ENCODE data around the gene PDRG1.

PDRG1 gene

GRCh38 chr20:31951530-31952453 lies at the start of gene PDRG1:
Gene PDRG1 (minus strand): TSS chr20:31952046. CDS start chr20:31951961, 85 bp downstream.
- DNase-seq (ENCODE audit: low read depth in 2 of 2), result peak; percentile 98

GRCh38 chr20:31998246-31998645 lies 46.4 kb upstream of the PDRG1 start:
- DNase-seq (ENCODE audit: low read depth in 2 of 2), result no peak

DNA sequence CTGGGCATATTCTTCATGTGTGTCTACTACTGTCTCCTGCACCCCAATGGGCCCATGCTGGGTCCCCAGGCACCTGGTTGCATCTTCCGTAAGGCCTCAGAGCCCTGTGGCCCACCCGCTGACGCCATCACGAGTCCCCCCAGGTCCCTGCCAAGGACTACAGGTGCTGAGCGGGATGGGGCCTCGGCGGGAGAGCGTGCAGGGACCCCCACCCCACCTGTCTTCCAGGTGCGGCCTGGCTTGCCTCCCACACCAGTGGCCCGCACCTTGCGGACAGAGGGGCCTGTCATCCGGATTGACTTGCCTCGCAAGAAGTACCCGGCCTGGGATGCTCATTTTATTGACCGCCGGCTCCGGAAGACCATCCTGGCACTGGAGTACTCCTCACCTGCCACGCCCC lies 45.1 kb upstream of the PDRG1 start:
- no peak for DNase-seq (ENCODE audit: low read depth in 2 of 2)

DNA sequence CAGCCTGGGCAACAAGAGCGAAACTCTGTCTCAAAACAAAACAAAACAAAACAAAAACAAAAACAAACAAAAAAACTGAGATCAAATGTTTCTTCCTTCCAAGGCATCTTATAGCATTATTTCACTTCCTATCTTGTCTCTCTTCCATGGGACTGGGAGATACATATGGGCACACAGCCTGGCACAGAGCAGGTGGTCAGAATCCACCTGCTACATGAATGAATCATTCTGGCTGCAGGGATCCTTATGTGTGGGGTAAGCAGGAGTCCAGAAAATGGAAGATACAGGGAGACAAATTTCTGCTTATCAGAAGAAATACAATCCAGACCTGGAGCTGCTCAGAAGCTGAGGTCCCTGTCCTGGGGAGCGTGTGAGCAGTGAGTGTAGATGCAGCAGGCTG lies 40.2 kb upstream of the PDRG1 start:
- DNase-seq (ENCODE audit: low read depth in 2 of 2), result no peak

- no peak for DNase-seq (ENCODE audit: low read depth in 2 of 2)
Observed at GRCh38 chr20:31991339-31991705, 39.5 kb upstream of the PDRG1 start.

- DNase-seq (ENCODE audit: low read depth in 2 of 2), result no peak
Observed at GRCh38 chr20:31990641-31991338, 38.9 kb upstream of the PDRG1 start.

GRCh38 chr20:31989030-31989645 lies 37.3 kb upstream of the PDRG1 start:
- no peak for DNase-seq (ENCODE audit: low read depth in 2 of 2)

- DNase-seq (ENCODE audit: low read depth in 2 of 2), result no peak
Observed at GRCh38 chr20:31988430-31989015, 36.7 kb upstream of the PDRG1 start.

DNA sequence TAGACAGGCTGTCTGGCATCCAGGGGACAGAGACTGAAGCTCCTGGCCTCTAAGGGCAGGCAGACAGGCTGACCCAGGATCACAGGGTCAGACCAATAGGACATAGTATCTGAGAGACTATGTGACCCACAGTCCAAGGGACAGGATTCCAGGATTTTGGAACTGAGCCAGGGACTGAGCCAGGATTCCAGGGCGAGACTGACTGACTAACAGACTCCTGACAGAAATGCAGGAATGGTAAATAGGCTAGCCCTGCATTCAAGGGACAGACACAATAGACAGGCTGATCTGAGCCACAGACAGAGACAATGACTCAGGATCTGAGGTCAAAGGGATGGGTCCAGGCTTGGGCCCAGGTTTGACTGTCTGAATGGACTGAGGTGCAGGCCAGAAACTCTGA lies 35.9 kb upstream of the PDRG1 start:
- DNase-seq (ENCODE audit: low read depth in 2 of 2), result no peak

GRCh38 chr20:31984981-31985471 lies 33.2 kb upstream of the PDRG1 start:
- no peak for DNase-seq (ENCODE audit: low read depth in 2 of 2)

- no peak for DNase-seq (ENCODE audit: low read depth in 2 of 2)
Observed at GRCh38 chr20:31981784-31982183, 29.9 kb upstream of the PDRG1 start.

DNA sequence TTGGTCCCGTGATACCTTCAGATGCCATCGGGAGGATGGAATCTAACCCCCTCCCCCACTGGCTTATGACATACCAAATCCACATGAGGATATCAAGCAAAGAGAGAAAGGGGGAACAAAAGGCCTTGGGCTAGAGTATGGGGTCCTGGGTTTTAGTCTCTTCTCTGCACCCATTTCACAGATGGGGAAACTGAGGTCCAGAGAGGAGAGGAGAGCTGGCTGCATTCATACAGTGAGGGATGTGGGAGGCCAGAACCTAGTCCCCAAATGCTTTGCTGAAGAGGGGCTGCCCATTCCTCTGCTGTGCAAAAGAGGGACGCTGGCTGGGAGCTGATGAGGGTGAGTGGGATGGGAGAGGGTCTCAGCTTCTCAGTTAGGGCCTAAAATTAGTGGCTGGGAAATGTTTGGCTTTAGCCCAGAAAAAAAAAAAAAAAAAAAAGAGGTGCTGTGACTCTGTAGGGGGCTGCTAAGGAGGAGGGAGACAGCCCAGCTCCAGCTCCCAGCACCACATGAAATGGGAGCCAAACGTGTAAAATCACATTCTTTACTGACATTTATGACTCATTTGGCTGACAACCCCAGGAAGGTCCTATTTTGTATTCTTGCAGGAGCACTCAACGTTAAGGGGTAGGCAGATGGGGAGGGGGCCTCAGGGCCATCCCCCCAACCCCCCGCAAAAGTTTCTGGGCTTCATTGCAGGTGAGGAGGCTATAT lies 28.0 kb upstream of the PDRG1 start:
- DNase-seq (ENCODE audit: low read depth in 2 of 2), result no peak

- no peak for DNase-seq (ENCODE audit: low read depth in 2 of 2)
Observed at GRCh38 chr20:31977080-31977479, 25.2 kb upstream of the PDRG1 start.

DNA sequence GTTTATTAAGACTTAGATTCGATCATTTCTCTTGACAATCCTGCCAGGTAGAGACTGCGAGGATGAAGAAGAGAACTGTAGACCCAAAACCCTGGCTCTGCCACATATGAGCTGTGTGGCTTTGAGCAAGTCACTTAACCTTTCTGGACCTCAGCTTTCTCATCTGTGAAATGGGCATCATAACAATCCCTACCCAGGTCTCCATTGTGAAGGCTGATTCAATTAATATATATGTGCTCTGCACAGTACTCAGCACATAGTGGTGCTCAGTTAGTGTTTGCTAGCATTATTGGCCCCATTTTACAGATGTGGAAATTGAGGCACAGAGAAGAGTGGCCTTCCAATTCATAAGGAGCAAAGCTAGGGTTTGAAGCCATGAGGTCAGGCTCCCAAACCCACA lies 24.0 kb upstream of the PDRG1 start:
- no peak for DNase-seq (ENCODE audit: low read depth in 2 of 2)

DNA sequence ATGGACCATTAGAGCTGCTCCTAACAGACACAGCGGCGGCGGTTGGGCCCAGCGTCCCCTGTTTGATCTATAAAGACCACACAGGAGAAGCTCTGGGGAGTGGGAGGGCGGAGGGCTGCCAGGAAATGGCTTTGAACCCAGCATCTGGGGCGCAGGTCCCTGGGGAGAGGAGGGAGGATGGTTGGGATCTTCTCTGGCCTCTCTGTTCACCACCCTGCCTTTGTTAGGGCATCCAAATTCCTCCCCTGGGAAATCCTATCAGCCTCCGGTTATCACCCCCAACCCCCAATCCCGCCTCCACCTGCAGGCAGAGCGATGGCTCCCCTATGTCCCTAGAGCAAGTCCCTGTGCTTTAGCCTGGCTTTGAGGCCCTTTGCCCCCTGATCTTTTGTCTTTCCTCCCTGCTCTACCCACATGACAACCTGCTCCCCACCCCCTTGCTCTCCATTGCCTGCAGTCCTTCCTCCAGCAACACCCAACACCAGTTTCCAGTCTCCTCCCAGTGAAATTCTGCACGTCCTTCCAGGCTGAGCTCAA lies 23.2 kb upstream of the PDRG1 start:
- no peak for DNase-seq (ENCODE audit: low read depth in 2 of 2)

DNA sequence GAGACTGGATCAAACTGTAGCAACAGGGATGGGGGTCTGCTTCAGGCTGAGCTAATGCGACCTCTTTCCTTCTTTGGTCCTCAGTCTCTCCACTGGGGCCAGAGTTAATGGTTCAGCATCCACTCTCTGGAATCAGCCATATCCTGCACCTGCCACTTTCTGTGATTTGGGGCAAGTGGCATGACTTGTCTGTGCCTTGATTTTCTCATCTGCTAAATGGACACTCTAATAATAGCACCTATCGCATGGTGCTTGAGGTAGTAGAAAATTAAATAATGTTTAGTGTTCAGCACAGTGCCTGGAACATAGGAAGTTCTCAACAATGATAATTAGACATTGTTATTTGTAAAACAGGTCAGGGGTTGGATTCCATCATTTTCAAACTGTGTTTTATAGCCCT lies 22.4 kb upstream of the PDRG1 start:
- DNase-seq (ENCODE audit: low read depth in 2 of 2), result no peak

DNA sequence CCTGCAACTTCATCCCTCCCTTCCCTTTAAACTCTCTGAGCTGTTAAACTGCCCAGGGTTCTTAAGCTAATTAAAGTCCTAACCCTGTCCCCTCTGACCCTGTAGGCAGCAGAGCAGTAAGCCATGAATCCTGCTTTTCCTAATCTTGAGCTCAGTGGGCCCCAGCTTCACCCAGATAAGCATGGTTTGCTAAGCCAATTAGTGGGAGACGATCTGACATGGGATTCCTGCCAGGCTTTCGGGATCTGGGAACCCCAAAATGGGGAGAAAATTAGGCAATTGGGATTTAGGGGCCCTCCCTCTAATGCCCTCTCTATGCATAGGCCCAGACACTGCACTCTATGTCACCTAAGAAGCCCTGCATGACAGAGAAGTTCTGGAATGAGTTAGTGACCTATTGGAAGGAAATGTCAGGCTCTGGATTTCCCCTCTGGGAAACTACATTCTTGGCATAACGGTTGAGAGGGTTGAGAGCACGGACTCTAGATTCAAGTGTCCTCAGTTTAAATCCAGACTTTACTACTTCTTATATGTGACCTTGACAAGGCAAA lies 20.7 kb upstream of the PDRG1 start:
- no peak for DNase-seq (ENCODE audit: low read depth in 2 of 2)

DNA sequence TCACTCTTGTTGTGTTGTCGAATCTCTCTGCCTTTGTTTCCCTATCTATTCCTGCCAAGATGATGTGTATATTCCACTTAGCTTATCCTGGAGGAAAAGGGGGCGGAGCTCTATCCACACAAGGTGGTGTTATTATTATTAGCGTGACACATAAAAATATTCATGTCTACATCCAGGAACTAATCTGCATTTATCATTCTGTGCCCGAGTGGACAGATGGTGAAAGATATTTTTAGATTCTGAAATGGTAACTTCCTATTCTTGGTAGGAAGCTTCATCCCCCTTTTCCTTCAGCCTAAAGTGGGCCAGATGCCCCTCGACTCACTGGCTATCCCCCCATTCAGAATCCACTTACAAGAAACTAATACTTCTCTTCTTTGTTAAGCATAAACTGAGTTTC lies 18.1 kb upstream of the PDRG1 start:
- DNase-seq (ENCODE audit: low read depth in 2 of 2), result no peak

DNA sequence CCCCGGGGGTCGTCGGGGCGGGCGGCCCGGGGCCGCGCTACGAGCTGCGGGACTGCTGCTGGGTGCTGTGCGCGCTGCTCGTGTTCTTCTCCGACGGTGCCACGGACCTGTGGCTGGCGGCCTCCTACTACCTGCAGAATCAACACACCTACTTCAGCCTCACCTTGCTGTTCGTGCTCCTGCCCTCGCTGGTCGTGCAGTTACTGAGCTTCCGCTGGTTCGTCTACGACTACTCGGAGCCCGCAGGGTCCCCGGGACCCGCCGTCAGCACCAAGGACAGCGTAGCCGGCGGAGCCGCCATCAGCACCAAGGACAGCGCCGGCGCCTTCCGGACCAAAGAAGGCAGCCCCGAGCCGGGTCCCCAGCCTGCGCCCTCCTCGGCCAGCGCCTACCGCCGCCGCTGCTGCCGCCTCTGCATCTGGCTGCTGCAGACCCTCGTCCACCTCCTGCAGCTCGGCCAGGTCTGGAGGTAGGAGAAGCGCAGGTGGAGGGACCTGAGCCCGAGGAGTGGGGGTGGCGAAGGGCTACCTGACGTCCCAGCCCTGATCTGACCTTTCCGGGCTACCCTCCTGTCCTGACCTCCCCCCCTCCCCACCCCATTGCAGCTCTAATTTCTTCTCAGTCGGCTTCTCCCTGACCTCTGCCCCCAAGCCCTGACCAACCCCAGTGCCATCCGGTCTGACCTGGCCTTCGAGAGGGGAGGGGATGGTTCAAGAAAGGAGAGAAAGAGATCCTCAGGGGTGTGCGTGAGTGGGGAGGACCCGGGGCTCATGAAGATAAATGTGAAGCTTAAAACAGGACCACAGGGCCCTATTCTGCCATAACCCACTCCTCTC lies 16.7 kb upstream of the PDRG1 start:
- DNase-seq (ENCODE audit: low read depth in 2 of 2), result peak; percentile 68 to 78

GRCh38 chr20:31967830-31968249 lies 16.0 kb upstream of the PDRG1 start, which contains the start of gene XKR7:
Gene XKR7 (plus strand): TSS chr20:31968151. CDS start chr20:31968176, 25 bp downstream.
- DNase-seq (ENCODE audit: low read depth in 2 of 2), result no peak
